A204.1 (cell line): ENCODE data around the gene IL15RA.
"Not testable (repeated sequence)": the region's sequence is repeated elsewhere in the genome, so short reads cannot be mapped to it uniquely, and the experiment has no call there.

Source experiments
- FAIRE-seq: peaks from 2 replicates; lab custom pipeline; 2012; peaks lifted over from hg19 to GRCh38; lab: Jason Lieb, UNC

Gene IL15RA

GRCh38 chr10:5949009-5949759, 28.2 kb downstream of the IL15RA start:
- no peak for FAIRE-seq

- no peak for FAIRE-seq
Measured at GRCh38 chr10:5948208-5948585, 29.1 kb downstream of the IL15RA start.

- FAIRE-seq = no peak
Measured at GRCh38 chr10:5947471-5948207, 29.7 kb downstream of the IL15RA start.

- FAIRE-seq = no peak
Measured at GRCh38 chr10:5946786-5947185, 30.6 kb downstream of the IL15RA start.

GRCh38 chr10:5946419-5946775, 30.9 kb downstream of the IL15RA start:
- FAIRE-seq = not testable (repeated sequence)

GRCh38 chr10:5945561-5946418, 31.6 kb downstream of the IL15RA start:
- FAIRE-seq = no peak

GRCh38 chr10:5945190-5945509, 32.2 kb downstream of the IL15RA start:
- no peak for FAIRE-seq

- no peak for FAIRE-seq
Measured at GRCh38 chr10:5944389-5945189, 32.8 kb downstream of the IL15RA start.

GRCh38 chr10:5943536-5943935, 33.8 kb downstream of the IL15RA start:
- no peak for FAIRE-seq

GRCh38 chr10:5942474-5942873, 34.9 kb downstream of the IL15RA start:
- no peak for FAIRE-seq

GRCh38 chr10:5942001-5942400, 35.3 kb downstream of the IL15RA start:
- FAIRE-seq = no peak

GRCh38 chr10:5941579-5941978, 35.8 kb downstream of the IL15RA start:
- FAIRE-seq = no peak

GRCh38 chr10:5940807-5941218, 36.5 kb downstream of the IL15RA start:
- FAIRE-seq = no peak

GRCh38 chr10:5938291-5938690, 39.1 kb downstream of the IL15RA start:
- no peak for FAIRE-seq

- FAIRE-seq = no peak
Measured at GRCh38 chr10:5937016-5937415, 40.3 kb downstream of the IL15RA start.

- FAIRE-seq = no peak
Measured at GRCh38 chr10:5935628-5936027, 41.7 kb downstream of the IL15RA start.

- FAIRE-seq = no peak
Measured at GRCh38 chr10:5933909-5934546, 43.3 kb downstream of the IL15RA start.

- FAIRE-seq = no peak
Measured at GRCh38 chr10:5932345-5932744, 45.0 kb downstream of the IL15RA start.

GRCh38 chr10:5930272-5930671, 47.1 kb downstream of the IL15RA start:
- no peak for FAIRE-seq

GRCh38 chr10:5929442-5929841, 47.9 kb downstream of the IL15RA start:
- no peak for FAIRE-seq

GRCh38 chr10:5927306-5927705, 50.0 kb downstream of the IL15RA start:
- FAIRE-seq = no peak

- FAIRE-seq = no peak
Measured at GRCh38 chr10:5924889-5925288, 52.5 kb downstream of the IL15RA start.
